ENCODE results near the gene GALNT10. TPM values are rescaled to one million over a fixed set of nuclear protein-coding genes. Genes with fewer than 3 reads are reported as not detected.
A peak's percentile ranks its signal among the peaks of the same experiment; 100 is the strongest.

Gene GALNT10
- total RNA-seq, 1 donor from 2014 or later = 11.5 TPM

DNA sequence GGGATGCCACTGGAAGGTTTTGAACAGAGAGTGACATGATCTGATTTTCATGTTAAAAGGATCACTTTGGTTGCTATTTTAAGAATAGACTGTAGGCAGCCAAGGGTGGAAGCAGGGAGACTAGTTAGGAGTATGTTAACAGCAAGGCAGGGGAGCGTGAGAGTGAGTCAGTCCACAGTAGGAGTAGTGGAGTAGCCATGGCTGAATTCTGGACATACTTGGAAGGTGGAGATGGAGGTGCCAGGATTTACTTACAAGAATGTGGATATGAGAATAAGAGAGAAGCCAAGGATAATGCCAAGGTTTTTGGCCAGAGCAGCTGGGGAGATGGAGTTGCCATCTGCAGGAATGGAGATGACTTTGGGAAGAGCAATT, 118.8 kb downstream of the GALNT10 start:
- H3K27ac ChIP-seq = no peak overlapping the region
- H3K4me3 ChIP-seq = no peak overlapping the region
- H3K9me3 ChIP-seq = no peaks in the 10 kb centered on the region
- H3K4me1 ChIP-seq = no peaks in the 10 kb centered on the region
- H3K27me3 ChIP-seq = no peaks in the 10 kb centered on the region
- intact Hi-C loops (cut with DNase I) = no loop called here
- H3K36me3 ChIP-seq = no peaks in the 10 kb centered on the region
- TF ChIP-seq POLR2AphosphoS5 (IDR thresholded peaks at IDR 0.05; ENCODE audit: insufficient read depth in 1 of 2, low read depth in 1 of 2) = no peak
- TF ChIP-seq POLR2A (IDR thresholded peaks at IDR 0.05) = no peak
- TF ChIP-seq, protein P1, sequence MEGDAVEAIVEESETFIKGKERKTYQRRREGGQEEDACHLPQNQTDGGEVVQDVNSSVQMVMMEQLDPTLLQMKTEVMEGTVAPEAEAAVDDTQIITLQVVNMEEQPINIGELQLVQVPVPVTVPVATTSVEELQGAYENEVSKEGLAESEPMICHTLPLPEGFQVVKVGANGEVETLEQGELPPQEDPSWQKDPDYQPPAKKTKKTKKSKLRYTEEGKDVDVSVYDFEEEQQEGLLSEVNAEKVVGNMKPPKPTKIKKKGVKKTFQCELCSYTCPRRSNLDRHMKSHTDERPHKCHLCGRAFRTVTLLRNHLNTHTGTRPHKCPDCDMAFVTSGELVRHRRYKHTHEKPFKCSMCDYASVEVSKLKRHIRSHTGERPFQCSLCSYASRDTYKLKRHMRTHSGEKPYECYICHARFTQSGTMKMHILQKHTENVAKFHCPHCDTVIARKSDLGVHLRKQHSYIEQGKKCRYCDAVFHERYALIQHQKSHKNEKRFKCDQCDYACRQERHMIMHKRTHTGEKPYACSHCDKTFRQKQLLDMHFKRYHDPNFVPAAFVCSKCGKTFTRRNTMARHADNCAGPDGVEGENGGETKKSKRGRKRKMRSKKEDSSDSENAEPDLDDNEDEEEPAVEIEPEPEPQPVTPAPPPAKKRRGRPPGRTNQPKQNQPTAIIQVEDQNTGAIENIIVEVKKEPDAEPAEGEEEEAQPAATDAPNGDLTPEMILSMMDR (IDR thresholded peaks at IDR 0.05) = no peak
- DNase-seq (ENCODE audit: extremely low spot score in 2 of 2) = peak; percentile 16 to 72

DNA sequence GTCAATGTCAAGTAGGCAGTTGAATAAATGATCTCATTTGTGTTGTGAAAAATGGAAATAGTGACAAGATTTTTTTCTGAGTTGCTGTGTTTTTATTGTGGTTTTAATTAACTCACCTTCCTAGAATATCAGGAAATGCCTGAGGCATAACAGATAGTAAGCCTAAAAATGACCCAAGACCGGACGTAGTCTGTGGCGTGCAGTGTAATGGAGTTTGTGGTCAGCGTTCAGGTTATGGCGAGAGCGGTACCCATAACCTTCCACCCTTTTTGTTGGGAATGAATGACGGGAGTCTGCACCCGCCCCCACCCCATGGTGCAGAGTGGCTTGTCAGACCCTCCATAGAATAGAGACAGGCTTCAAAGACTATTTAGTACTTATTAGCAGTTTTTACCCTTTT, 119.3 kb downstream of the GALNT10 start:
- no peak overlapping the region for H3K4me3 ChIP-seq
- TF ChIP-seq POLR2AphosphoS5 (IDR thresholded peaks at IDR 0.05; ENCODE audit: insufficient read depth in 1 of 2, low read depth in 1 of 2) = no peak
- TF ChIP-seq POLR2A (IDR thresholded peaks at IDR 0.05) = no peak
- TF ChIP-seq, protein P1 (IDR thresholded peaks at IDR 0.05) = no peak
- H3K9me3 ChIP-seq = no peaks in the 10 kb centered on the region
- no peak overlapping the region for H3K27ac ChIP-seq
- H3K4me1 ChIP-seq = no peaks in the 10 kb centered on the region
- no peaks in the 10 kb centered on the region for H3K27me3 ChIP-seq
- intact Hi-C loops (cut with DNase I) = no loop called here
- DNase-seq (ENCODE audit: extremely low spot score in 2 of 2) = peak; percentile 16 to 34
- no peaks in the 10 kb centered on the region for H3K36me3 ChIP-seq

DNA sequence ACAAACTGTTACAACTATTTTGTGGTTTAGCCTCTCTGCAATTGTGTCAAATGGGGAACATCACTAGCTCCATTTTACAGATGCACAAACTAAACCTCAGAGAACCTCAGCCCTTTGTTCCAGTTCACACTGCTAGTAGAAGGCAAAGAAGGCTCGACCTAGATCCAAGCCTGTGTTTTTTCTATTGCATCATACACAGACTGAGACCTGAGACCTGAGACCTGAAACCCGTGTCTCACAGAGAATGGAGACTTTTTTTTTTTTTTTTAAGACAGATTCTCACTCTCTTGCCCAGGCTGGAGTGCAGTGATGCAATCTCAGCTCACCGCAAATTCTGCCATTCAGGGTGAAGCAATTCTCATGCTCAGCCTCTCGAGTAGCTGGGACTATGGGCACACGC, 120.8 kb downstream of the GALNT10 start:
- no peak overlapping the region for H3K4me3 ChIP-seq
- peak in 1 of 2 donors; percentile 16 for DNase-seq (ENCODE audit: extremely low spot score in 2 of 2)
- intact Hi-C loops (cut with DNase I) = no loop called here
- H3K9me3 ChIP-seq = no peaks in the 10 kb centered on the region
- TF ChIP-seq POLR2AphosphoS5 (IDR thresholded peaks at IDR 0.05; ENCODE audit: insufficient read depth in 1 of 2, low read depth in 1 of 2) (no peak), POLR2A (IDR thresholded peaks at IDR 0.05) (no peak)
- TF ChIP-seq, protein P1 (IDR thresholded peaks at IDR 0.05) = no peak
- H3K27ac ChIP-seq = no peak overlapping the region
- H3K36me3 ChIP-seq = no peaks in the 10 kb centered on the region
- H3K4me1 ChIP-seq = no peaks in the 10 kb centered on the region
- no peaks in the 10 kb centered on the region for H3K27me3 ChIP-seq

DNA sequence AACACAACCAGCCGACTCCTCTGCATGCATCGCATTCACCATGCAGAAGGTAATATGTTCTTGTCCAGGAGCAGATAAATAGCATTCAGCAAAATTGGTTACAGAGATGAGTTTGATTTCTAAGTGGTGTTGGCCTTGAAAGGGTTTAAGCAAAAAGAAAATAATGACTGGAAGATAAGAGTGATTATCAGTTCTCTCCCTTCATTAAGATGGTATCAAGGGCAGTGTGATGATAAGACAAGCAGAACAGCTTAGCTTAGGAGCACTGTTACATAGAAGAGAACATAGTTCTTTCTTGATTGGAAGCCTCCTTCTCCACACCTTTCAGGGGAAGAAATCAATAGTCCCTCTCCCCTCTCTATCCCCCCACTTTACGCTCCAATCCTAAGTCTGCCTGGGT, 121.5 kb downstream of the GALNT10 start:
- H3K27ac ChIP-seq = no peak overlapping the region
- intact Hi-C loops (cut with DNase I) = no loop called here
- DNase-seq (ENCODE audit: extremely low spot score in 2 of 2) = no peak

DNA sequence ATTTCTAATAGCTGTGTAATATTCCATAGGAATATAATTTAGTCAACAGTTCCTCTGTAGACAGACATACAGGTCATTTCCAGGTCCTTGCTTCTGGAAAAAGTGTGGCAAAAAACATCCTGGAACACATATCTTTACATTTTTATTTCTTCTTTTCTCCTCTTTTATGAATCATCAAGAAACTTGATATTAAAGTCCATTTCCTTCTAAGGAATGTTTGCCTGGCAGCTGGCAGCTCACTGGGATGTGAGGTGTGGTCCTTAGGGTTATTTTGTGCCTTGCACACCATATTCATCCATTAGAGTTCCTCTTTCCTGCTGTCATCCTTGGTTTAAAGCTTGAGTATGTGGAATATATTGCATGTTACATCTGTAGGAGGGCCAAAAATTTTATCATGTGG, 122.0 kb downstream of the GALNT10 start:
- H3K4me1 ChIP-seq = no peaks in the 10 kb centered on the region
- intact Hi-C loops (cut with DNase I) = no loop called here

More for the DNA sequence above, 121.5 kb downstream of the GALNT10 start:
- Histone ChIP-seq H3K27me3 (no peaks in the 10 kb centered on the region), H3K9me3 (no peaks in the 10 kb centered on the region), H3K36me3 (no peaks in the 10 kb centered on the region), H3K4me1 (no peaks in the 10 kb centered on the region), H3K4me3 (no peak overlapping the region)
- TF ChIP-seq POLR2A (IDR thresholded peaks at IDR 0.05) (no peak), POLR2AphosphoS5 (IDR thresholded peaks at IDR 0.05; ENCODE audit: insufficient read depth in 1 of 2, low read depth in 1 of 2) (no peak)
- TF ChIP-seq, protein P1 (IDR thresholded peaks at IDR 0.05) = no peak

More for the DNA sequence above, 122.0 kb downstream of the GALNT10 start:
- no peaks in the 10 kb centered on the region for H3K9me3 ChIP-seq
- DNase-seq (ENCODE audit: extremely low spot score in 2 of 2) = peak in 1 of 2 donors; percentile 5
- H3K27me3 ChIP-seq = no peaks in the 10 kb centered on the region
- H3K36me3 ChIP-seq = no peaks in the 10 kb centered on the region
- H3K27ac ChIP-seq = no peak overlapping the region
- H3K4me3 ChIP-seq = no peak overlapping the region
- no peak for TF ChIP-seq POLR2AphosphoS5 (IDR thresholded peaks at IDR 0.05; ENCODE audit: insufficient read depth in 1 of 2, low read depth in 1 of 2)
